Activated T-cell treated with anti-CD3 and anti-CD28 coated beads for 24 hours (primary cell): ENCODE measurements around the gene BDKRB2.

Experiments used
- DNase-seq: peaks from one replicate; pipeline ENCODE4 v3.0.0-alpha.2; 2020; ENCODE audit warnings: low read depth

BDKRB2 gene

DNA sequence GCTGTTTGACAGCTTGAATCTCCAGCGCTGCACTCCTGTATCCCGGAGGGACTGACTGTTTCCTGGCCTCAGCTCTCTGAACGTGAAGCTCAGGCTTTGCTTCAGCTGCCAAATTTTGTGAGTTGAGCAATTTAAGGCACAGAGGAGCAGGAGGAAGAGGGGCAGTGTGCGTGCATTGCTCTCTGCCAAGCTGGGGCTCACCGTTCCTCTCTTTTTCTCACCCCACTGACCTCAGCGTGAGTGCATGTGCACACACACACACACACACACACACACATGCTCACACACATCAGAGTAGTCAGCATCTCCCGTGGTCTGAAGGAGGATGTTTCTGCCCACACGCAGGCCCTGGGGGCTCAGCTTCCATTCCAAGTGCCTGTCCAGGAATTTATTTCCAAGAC, 27.8 kb upstream of the BDKRB2 start:
- DNase-seq, result no peak

DNA sequence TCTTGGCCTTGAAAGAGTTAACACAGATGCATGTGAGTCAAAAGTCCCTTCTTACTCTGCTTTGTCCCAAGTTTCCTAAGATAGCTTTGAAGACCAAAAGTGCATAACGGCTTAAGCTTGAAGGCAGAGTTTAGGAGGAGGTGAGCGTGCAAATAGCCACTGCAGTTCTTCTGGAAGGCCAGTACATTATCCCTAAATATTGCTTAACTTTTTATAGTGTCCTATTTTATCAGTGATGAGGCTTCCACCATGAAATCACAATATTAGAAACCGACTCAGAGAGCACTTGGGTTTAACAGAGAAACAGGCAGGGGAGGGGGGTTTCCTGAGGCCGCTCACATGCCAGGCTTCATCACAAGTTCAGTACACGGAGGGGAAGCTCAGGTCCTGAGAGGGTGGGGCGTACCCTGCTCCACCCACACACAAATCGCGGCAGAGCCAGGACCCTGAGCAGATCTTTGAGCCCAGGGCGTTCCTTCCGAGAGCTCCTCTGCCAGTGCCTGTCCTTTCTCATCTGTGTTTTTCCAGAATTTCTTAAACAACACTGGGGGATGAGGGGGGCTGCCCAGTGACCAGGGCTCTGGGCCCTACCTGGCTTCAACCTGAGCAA, 26.8 kb upstream of the BDKRB2 start:
- DNase-seq, result peak; percentile 1

DNA sequence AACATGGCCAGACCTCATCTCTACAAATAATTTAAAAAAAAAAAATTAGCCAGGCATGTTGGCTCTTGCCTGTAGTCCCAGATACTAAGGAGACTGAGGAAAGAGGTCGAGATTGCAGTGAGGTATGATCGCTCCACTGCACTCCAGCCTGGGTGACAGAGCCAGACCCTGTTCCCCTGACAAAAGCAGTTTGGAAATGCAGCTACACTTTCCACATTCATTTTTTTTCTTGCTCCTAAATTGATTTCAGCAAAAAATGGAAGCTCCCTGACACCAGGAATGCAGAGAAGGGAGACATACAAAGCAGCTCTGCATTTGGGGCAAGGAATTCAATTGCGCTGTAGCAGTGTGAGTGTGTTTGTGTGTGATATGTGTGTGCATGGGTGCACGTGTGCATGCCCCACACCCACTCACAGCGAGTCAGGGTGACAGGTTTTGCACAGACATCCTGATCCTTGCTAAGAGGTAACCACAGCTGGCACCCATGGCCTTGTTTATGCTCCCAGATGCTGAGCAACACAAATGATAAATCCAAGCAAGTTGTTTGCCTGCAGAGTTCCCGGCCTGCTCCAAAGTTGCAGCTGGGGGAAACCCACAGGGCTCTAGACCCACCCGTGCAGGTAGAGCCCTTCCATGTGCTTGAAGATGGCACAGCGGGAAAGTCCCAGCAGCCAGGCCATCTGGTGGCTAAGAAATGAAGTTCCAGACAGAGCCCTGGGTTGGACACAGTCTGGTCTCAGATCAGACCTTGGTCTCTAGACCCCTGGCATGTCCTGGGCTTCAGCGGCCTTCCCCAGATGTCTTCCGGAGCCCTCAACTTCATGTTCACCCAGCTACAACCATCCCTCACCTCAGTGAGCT, 25.9 kb upstream of the BDKRB2 start:
- no peak for DNase-seq

DNA sequence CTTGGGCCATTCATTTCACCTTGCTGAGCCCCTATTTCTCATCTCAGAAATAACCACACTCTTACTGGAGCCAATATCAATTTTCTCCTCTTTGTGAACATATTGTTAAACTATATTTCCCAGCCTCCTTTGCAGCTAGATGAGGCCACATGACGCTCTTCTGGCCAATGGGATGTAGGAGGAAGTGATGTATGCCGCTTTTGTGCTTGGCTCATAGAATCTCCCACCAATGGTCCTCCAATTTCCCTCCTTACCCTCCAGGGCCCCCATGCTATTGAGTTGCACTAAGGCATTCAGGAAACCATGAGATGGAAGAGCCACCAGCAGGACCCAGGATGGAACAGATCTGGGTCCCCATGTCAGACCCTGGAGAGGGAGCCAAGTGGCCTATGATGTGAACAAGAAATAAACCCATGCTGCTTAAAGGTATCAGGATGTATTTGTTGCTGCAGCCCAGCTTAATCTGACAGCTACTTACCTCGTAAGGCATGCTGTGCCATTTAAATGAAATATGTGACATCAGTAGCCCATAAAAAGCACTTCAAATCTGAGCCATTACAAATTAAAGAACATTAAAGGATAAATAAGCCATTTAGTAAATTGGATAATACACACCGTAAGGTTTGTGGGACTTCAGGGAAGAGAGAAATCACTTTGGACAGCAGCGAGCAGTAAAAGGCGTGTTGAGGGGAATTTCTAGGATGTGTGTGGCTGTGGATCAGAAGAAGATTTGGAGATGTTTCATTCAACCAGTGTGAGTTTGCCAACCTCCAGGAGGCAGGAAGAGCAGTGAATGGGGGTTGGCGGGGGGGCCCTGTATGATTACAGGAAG, 24.4 kb upstream of the BDKRB2 start:
- no peak for DNase-seq

DNA sequence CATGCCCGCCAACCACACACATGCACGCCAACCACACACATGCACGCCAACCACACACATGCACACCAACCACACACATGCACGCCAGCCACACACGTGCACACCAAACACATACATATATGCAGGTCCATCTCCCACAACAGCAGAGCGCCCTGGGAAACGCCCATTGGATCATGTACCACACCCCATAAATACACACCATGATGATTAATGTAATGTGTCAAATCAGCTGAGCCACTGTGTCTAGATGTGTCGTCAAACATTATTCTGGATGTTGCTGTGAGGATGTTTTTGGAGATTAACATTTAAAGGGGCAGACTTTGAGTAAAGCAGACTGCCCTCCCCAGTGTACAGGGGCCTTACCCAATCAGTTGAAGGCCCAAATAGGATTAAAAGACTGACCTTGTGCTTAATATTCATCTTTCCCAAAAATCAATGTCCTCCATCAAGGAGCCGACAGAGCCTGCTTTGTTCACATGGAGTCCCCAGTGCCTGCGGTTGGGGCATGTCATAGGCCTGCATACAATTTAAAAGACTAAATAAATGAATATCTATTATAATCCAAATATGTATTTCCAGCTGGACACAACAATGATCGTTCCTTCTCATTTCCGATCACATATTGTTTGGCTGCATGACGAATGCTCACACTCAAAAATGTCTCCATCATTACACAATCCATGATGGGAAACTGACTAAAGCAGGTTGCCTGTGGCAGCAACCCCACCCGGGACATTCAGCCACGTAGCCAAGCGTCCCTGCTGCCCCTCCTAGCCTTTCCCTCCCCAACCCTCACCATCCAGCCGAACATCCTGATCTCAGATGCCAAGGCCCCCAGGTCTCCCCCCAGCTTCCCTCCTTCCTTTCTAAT, 23.2 kb upstream of the BDKRB2 start:
- DNase-seq, result no peak

DNA sequence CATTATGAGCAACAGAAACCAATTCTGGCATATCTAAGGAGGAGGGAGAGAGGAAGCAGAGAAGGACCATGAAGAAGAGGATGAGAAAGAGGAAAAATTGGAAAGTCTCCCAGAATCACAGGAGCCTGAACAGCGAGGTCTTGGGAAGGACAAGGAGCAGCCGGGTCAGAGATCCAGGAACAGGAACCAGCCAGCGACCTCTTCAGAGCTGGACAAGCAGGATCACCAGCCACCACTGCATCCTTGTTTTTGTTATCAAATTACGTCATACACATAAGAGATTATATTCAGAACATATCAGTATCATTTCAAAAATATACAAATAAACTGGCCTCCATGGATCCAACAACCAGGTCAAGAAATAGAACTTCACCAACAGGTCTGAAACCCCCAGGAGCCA, 22.1 kb upstream of the BDKRB2 start:
- no peak for DNase-seq

DNA sequence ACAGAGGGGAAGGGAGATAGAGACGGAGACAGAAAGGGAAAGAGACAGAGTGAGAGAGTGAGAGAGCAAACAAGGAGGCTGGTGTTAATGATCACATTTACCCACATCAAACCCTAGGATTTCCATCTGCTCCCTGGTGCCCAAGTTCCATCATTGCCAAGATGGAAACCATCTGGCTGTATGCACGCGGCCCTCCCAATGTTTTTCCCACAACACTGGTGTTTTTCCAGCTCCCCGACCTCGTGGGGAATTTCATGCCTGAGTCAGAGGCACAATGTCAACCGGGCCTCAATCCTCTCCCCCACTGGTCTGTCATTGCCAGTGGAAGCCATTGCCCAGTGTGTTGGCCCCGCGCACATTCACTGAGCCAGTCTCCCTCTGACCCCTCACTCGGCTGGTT, 19.9 kb upstream of the BDKRB2 start:
- no peak for DNase-seq

DNA sequence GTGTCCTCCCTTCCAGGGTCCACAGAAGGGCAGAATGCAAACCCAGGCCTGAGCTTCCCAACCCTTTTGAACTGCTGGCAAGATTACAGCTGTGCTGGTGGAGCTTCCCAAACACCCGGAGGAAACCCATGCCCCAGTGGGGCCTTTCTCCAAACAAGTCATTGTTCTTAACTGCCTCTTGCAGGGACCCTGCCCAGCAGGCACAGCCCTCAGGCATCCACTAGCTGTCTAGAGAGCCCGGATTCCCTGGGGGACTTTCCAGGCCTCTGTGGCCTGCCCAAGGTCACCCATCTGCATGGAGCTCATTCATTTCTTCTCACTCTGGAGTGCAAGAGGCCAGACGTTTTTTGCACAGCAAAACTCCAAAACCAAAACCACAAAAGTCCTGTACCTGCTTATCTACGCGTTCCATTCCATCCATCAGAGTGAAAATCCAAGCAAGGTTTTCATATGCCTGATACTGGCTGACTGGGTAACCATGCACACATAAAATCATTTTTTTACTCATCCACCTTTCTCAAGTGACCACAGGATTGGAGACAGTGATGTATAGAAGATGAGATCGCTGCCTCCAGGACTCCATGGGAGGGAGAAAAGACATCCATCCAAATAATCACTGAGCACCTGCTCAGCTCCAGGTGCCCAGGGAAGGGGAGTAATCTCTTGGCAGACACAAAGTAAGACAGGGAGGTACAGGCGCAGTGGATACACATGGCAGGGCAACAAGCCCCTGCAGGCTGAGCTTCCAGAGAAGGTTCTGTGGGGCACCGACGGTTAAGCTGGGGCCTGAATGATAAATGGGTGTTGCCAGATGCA, 17.2 kb upstream of the BDKRB2 start:
- DNase-seq, result no peak

DNA sequence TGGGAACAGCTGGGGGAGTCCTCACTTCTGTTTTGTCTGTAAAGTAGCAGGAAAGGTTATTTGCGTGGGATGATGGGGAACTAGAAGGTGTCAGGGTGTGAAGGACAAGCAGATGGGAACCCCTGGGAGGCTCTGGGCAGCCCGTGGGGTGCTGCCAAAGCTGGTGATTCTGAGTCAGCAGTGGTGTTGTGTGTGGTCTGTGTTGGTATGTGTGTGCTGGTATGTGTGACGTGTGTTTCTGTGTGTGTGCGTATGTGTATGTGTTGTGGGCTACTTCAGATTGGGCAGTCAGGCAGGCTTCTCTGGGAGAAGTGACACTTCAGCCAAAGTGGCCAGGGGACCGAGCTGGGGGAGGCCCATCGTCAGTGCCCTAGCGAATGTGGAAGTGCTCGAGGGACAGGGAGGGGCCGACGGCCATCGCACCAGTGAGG, 15.3 kb upstream of the BDKRB2 start:
- DNase-seq, result no peak

DNA sequence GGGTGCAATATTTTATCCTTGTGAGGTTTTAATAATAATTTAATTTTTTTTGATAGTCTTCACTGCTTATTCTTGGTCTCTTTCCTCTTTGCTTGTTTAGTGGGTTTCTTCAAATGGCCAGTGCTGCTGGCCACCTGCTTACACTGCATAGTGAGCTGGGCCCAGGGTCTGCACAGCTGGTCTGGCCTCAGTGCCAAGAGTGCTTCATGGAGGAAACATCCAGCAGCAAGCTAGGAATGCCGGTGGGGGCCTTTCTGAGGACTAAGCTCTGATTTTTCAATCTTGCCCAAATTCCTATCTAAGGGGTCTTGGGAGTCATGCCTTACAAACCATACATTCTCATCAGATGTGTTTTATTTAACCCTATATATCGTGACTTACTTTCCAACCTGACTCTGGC, 13.3 kb upstream of the BDKRB2 start:
- no peak for DNase-seq

DNA sequence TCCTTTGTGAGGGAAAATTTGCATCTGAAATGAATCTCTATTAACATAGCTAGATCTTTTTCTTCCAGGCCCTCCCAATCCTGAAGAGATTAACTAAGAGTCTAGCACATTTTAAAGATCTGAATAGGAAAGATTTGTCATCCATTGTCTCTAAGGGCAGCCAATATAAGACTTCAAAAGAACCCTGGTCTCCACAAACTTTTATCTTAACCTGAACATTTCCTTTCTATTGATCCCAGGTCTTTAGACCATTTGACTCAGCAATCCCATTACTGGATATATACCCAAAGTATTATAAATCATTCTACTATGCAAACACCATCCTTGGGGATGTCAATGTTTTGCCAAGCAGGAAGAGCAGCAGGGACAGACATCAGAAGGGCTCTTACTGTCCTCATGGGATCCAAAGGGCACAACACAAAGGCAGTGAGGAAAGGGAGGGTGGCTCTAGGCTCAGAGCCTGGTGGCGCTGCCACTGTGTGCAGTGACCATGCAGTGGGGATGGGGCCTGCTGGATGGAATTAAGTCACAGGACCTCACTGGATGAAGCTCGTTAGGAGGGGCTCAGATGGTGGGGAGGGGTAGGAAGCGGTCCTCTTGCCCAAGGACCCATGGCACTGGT, 12.7 kb upstream of the BDKRB2 start:
- DNase-seq, result no peak

DNA sequence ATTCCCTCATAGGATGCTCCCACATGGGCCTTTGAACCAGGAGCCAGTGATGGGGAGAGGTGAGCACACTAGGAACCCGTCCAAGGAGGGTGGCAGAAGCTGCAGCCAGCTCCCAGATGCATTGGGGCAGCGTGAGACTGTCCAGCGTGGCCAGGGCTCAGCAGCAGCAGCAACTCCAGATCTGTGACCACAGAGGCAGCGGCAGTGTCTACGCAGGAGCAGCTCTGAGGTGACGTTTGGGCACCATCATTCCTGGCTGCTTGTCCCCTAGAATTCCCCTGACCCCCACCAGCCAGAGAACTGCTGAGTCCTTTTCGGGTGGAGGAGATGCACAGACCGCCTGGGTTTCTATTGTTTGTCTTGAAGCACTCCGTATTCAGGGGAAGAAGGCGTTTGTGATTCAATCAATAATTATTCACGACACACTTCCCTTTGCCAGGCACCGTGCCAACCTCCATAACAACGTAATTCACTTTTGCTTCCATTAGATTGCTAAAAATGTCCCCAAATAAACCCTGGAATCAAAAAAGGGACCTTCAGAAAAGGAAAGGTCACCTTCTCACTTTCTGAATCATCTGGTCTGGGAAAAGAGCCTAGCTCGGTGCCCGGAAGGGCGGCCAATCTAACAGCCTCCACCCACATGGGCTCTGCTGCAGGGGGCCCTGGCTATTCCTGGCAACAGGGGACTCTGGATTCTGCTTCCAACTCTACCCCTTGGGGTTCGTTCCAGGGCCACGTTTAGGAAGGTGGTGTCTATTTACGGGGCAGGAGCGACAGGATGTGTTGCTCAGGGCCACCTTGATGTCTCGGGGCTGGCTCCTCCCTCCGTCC, 11.4 kb upstream of the BDKRB2 start:
- DNase-seq, result no peak

DNA sequence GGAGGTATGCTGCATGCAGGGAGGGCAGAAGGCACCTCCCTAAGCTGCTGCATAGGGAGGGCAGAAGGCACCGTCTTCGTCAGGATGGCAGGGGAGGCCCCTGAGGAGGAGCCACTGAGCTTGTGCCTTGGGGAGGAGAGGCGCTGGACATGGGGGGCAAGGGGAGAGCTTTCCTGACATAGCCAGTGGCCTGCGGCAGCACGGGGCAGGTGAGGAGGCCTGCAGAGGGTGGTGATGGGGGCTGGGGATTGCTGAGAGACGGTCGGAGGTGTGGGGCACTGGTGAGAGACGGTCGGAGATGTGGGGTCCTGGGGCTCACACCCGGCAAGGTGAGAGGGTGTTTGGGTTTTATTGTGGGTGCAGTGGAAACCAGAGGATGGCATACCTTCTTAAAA, 10.4 kb upstream of the BDKRB2 start:
- no peak for DNase-seq

DNA sequence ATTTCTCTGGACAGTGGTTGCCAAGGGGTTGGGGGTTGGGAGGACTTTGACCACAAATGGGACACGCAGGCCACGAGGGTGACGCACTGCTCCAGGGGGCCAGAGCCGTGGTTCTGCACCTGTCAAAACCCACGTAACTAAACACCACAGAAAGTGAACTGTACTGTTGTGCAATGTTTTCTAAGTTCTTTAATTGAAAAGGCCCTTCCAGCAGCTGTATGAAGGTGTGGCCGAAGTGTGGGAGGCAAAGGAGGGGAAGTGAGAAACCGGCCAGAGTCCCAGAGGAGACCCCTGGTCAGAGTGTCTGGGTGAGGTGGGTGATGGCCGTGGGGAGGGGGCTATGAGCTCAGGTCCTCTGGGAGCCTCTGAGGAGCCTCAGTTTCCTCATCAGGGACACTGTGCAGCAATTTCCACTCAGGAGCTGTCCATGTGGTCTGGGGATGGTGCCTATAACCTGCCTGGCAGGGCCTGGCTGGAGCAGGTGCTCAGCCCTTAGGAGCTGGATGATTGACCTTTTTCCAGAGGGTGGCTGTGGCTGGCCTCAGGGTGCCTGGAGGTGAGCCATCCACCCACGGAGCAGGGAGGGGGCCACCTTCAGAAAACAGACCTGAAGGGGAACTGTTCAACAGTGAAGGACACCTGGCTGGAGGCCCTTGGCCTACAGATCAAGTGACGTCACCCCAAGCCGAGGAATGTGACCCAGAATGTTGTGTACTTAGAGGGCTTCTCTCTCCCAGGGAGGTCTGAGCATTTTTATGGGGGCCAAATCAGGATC, 9.8 kb upstream of the BDKRB2 start:
- DNase-seq, result no peak

DNA sequence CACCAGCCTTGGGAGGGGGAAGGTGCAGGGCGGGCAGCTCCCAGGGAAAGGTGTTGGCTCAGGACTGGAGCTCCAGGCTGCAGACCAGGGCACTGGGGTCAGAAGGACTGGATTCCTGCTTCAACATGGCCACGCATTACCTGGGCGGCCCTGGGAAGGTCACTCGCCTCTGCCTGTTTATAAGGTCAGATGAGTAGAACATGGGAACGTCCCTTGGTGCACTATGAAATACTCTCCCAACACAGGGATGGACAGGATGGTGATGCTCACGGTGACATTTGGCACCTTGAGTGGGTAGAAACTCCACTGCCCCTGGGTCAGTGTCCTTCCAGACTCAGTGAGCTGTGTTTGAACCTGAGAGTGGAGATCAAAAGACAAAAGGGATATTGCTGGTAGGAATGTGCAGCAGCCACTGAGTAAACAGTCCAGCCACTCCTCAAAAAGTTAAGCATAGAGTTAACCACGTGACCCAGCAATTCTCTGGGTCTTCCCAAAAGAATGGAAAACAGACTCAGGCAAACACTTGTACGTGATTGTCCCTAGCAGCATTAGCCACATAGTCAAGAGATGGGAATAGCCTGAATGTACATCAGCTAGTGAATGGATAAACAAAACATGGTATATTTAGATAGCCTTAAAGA, 9.1 kb upstream of the BDKRB2 start:
- DNase-seq, result no peak

DNA sequence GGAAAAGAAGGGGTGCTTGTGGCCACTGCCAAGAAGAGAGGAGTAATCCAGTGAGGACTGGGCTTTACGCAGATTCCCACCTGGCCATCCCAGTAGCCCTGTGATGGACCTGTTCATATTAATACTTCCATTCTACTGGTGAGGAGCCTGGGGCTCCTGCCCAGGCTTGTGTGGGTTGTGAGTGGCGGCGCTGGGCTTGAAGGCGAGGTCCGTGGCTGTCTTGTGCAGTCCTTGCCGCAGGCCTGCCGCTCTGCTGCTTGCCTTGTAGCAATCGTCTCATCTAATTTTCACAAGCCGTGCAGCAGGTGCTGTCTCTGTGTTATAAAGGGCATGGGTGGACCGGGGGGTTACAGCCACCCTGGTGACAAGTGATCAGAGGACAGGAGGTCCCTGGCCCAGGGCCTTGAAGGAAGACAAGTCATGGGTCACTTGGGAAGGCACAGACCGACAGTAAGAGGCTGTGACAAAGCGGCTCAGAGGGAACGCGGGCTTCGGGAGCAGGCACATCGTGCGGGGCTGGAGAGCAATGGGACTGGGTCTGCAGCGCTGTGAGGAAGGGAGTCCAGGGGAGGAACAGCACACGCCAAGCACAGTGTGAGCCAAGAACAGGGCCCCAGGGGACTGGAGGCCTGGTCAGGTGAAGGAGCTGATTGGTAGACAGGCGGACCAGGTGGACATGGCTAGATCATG, 7.3 kb upstream of the BDKRB2 start:
- DNase-seq, result no peak

DNA sequence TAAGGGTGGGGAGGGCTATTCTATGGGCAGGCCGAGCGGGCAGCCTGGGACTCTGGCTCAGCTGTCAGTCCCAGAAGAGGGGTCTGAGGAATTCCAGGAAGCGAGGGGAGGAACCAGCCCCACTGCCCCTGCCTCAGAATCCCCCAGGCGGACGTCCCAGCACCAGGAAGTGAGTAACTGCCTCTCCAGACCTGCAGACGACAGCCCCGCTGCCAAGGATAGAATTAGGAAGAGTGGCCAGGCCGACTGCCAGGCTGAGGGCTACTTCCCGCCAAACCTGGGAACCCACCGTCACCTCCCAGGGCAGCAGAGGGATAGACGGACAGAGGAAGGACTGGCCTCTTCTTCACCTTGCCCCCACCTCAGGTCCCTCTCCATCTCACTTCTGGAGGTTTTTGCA, 6.7 kb upstream of the BDKRB2 start:
- no peak for DNase-seq
